NCI-H146 treated with DMSO at 0.1 percent for 48 hours (cell line): ENCODE data around the gene KCNJ14.

Source experiments
- DNase-seq: peaks from one replicate; lab custom pipeline; 2025; ENCODE audit not compliant: unreplicated experiment; lab: John Stamatoyannopoulos, UW

The KCNJ14 gene

GRCh38 chr19:48455171-48455907 is at the start of gene KCNJ14:
KCNJ14 (plus strand) TSS chr19:48455574; CDS start chr19:48461725, 6,151 bp downstream.
- no peak for DNase-seq

- no peak for DNase-seq
These were observed 49.5 kb upstream of the KCNJ14 start for GRCh38 chr19:48405850-48406249.

GRCh38 chr19:48413879-48414587 is 41.3 kb upstream of the KCNJ14 start:
- DNase-seq: no peak

DNA sequence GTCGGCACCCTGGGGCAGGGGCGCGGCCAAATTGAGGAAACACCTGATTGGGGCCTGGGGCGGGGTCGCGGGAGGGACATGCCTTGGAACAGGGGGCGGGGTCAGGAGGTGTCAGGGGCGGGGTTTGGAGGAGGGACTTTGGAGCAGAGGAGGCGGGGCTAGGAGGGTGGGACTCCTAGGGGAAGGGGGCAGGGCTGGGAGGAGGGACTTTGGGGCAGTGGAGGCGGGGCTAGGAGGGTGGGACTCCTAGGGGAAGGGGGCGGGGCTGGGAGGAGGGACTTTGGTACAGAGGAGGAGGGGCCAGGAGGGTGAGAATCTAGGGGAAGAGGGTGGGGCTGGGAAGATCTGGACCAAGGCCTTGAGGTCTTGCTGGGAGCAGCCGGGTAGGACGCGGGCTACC is 40.0 kb upstream of the KCNJ14 start:
- no peak for DNase-seq

- DNase-seq: no peak
These were observed 39.6 kb upstream of the KCNJ14 start for GRCh38 chr19:48415806-48416221.

- no peak for DNase-seq
These were observed 38.0 kb upstream of the KCNJ14 start for GRCh38 chr19:48417421-48417820.

DNA sequence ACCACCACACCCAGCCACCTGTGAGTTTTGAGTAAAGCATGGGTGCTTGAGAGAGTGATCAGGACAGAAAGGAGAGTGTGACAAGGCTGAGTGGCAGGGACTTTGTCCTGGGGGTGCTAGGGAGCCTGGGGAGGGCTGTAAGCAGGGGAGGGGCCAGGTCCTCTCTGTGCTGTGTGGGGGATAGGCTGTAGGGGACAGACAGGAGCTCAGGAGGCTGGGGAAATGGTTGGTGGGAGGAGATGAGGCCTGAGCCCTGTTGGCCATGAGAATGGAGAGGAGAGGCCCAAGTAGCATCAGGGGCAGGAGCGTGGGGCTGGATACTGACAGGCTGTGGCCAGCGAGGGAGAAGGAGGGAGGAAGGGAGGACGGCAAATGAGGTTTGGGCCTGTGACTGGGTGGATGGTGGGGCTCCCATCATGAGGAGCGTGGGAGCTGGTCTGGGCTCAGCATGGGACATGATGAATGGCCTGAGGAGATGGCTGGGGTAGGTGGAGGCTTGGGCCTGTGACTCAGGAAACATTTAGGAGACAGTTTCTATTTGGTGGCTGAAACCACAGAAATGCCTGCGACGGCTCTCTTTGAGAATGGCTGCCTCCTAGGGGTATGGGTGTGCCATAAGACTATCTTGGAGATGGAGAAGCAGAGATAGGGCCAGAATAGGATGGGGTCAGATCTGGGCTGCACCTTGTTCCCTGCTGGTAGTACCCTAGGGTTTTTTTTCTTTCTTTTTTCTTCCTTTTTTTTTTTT is 36.9 kb upstream of the KCNJ14 start:
- no peak for DNase-seq

DNA sequence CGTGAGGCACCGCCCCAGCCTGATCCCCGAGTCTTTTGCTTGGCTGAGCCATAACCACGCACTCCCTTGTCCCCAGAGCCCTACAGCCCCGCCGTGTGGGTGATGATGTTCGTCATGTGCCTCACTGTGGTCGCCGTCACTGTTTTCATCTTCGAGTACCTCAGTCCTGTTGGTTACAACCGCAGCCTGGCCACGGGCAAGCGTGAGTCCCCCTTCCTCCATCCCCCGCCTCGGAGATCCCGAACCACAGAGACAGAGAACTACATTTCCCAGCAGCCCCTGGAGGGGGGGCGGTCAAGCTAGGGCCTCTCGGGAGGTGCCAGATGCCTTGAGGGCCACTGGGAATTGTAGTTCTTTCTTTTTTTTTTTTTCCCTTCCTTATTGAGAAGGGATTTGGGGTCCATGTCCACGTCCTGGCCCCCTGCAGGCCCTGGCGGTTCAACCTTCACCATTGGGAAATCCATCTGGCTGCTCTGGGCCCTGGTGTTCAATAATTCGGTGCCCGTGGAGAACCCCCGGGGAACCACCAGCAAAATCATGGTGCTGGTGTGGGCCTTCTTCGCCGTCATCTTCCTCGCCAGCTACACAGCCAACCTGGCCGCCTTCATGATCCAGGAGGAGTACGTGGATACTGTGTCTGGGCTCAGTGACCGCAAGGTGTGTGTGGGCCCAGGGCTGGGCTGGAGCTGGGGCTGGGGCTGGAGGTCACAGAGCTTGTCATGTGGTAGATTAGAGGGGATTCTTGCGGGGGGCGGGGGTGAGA is 36.0 kb upstream of the KCNJ14 start:
- no peak for DNase-seq

DNA sequence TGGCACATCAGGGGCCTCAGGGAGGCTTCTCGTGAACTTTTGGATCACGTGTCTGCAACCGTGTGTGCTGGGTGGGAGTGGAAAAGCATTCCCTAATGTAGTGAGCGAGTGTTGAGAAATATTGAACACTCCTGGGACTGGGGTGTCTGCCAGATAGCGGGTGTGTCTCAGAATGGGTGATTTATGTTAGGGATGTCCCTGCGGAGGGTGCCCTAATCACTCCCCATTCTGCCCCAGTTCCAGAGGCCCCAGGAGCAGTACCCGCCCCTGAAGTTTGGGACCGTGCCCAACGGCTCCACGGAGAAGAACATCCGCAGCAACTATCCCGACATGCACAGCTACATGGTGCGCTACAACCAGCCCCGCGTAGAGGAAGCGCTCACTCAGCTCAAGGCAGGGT is 33.8 kb upstream of the KCNJ14 start:
- no peak for DNase-seq

- no peak for DNase-seq
These were observed 30.6 kb upstream of the KCNJ14 start for GRCh38 chr19:48424694-48425219.

DNA sequence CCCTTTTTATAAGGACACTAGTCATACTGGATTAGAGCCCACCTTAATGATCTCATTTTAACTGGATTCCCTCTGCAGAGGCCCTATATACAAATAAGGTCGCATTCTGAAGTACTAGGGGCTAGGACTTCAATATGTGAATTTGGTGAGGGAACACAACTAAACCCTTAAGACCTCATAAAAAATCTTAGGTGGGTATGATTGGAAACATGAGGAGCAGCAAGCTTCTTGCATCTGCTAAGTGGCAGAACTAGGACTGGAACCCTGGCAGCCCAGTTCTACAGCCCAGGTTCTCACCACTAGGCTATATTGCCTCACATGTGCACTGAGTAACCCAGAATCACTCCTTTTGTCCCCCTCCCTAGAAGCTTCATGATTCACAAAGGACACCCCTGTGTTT is 26.7 kb upstream of the KCNJ14 start:
- DNase-seq: no peak

DNA sequence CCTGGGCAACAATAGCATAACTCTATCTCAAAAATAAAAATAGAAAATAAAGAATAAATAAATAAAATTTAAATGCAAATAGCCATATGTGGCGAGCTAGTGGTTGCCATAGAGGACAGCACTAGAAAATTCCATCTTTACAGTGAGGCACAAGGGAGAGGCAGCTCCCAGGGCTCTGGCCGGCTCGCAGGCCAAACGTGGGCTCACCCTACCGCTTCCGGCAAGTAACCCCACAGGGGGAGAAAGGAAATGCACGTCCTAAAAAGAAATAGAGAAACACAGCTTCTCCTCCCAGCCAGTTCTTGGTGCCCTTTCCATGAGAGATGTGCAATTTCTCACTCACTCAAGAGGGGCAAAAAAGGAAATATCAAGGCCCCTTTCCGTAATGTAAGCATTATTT is 22.0 kb upstream of the KCNJ14 start:
- DNase-seq: no peak

DNA sequence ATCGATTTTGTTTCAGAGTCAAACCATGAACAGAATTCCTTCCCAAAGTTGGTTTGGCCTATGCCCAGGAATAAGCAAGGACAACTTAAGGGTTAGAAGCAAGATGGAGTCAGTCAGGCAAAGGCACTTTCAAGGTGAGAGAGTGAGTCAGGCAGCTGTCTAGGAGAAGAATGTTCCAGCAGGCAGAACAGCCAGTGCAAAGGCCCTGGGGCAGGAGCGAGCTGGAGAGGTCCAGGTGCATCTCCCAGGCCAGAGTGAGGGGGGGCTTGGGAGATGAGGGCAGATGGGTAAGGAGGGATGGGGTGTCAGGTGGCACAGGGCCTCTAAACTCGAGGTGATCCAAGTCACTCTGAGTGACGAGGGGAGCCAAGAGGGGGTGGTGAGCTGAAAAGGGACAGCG is 18.8 kb upstream of the KCNJ14 start:
- DNase-seq: no peak

DNA sequence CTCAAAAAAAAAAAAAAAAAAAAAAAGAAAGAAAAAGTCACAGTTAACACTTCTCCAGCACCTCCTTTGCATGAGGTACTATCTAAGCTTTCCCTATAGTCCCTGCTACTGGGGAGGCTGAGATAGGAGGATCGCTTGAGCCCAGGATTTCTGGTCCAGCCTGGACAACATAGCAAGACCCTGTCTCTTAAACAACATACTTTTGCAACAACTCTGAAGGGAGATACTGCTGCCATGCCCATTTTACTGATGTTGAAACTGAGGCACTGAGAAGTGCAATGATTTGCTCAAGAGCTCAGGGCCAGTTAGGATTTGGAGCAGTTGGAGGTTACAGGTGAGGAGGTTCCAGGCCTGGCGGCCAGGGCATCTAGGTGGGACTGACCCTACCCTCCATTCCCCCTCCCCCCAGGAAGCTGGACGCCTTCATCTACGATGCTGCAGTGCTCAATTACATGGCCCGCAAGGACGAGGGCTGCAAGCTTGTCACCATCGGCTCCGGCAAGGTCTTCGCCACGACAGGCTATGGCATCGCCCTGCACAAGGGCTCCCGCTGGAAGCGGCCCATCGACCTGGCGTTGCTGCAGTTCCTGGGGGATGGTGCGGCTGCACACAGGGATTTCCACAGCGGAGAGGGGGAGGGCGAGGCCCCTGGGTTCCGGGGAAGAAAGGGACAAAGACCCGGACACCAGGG is 13.9 kb upstream of the KCNJ14 start:
- DNase-seq: no peak

DNA sequence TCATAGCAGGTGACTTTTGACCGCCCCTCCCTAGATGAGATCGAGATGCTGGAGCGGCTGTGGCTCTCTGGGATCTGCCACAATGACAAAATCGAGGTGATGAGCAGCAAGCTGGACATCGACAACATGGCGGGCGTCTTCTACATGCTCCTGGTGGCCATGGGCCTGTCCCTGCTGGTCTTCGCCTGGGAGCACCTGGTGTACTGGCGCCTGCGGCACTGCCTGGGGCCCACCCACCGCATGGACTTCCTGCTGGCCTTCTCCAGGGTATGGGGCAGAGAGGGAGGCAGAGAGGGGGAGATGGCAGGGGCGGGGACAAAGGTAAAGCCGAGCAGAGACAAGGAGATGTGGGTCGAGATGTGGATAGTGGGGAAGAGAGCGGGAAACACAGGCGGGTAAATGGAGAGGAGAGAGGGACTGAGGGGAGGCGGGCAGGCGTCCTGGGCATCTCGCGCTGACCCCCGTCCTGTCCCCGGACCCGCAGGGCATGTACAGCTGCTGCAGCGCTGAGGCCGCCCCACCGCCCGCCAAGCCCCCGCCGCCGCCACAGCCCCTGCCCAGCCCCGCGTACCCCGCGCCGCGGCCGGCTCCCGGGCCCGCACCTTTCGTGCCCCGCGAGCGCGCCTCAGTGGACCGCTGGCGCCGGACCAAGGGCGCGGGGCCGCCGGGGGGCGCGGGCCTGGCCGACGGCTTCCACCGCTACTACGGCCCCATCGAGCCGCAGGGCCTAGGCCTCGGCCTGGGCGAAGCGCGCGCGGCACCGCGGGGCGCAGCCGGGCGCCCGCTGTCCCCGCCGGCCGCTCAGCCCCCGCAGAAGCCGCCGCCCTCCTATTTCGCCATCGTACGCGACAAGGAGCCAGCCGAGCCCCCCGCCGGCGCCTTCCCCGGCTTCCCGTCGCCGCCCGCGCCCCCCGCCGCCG is 13.0 kb upstream of the KCNJ14 start:
- DNase-seq: no peak

GRCh38 chr19:48443256-48443655 is 12.1 kb upstream of the KCNJ14 start:
- DNase-seq: no peak

DNA sequence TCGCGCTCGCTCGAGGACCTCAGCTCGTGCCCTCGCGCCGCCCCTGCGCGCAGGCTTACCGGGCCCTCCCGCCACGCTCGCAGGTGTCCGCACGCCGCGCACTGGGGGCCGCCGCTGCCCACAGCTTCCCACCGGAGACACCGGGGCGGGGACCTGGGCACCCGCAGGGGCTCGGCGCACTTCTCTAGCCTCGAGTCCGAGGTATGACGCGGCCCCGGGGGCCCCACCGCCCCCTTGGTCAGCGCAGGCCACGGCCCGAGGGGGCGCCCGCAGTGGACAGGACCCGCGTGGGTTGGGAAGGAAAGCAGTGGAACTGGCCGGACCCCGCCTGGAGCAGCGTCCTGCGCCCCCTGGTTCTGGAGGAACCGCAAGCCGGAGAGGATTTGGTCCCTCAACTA is 11.6 kb upstream of the KCNJ14 start:
- no peak for DNase-seq

DNA sequence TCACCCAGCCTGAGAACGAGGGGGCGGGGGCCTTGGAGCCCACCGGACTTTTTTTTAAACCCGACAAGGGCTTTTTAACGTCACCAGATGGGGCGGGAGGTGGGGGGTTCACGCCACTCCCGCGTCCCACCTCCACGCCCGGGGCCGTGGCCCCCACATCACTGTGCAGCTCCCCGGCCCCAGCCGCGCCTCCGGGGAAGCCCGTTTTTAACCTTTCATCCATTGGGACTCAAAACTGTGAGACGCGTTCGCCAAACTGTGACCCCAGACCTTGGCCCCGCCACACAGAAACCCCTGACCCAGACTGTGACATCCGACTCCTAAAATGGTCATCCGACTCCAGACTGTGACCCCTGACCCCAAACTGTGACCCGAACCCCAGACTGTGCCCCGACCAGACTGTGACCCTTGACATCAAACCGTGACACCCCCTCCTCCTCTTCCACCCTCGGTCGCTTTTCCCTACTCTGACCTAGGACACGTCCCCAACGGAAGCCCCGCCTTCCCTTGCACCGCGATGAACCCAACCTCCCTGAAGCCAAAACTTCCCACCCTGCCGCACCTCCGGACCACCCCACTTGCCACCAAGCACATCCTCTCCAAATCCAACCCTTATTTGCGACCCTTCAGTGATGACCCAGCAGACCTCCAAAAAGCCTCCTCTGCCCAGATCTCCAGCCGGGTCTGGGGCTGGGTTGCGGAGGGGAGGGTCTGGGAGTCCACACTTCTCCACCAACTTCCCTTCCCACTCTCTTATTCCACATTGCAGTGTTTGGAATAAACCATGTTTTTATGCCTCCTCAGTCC is 11.0 kb upstream of the KCNJ14 start:
- DNase-seq: no peak

DNA sequence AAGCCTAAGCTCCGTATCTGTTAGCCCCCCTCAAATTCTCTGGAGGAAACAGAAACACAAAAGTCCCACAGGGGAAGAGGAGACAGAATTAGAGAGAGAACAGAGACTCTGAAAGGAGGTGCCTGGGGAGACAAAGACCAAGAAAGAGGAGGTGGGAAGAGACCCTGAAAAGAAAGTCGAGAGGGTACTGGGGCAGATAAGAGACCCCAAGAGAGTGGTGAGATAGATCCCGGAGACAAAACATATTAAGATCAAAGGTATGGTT is 10.5 kb upstream of the KCNJ14 start:
- no peak for DNase-seq
